ENCODE data around the gene DAND5.

GRCh38 chr19:12948612-12949362 is 20.6 kb upstream of the DAND5 start:
- no peak for TF ChIP-seq FLYWCH1 (CRISPR knock-in tag; IDR thresholded peaks at IDR 0.05)
- TF ChIP-seq JUN (CRISPR knock-in tag; IDR thresholded peaks at IDR 0.05), result no peak
- TF ChIP-seq SYNCRIP (IDR thresholded peaks at IDR 0.05; ENCODE audit: insufficient read depth, low read depth, low read length), result no peak
- no peak for TF ChIP-seq TEAD3 (CRISPR knock-in tag; optimal IDR thresholded peaks at IDR 0.05; ENCODE audit: borderline replicate concordance)
- TF ChIP-seq FOXK2 (IDR thresholded peaks at IDR 0.05), result no peak
- TF ChIP-seq SAFB2 (CRISPR knock-in tag; IDR thresholded peaks at IDR 0.05; ENCODE audit: borderline replicate concordance, low read depth), result no peak
- TF ChIP-seq ARID5B (CRISPR knock-in tag; IDR thresholded peaks at IDR 0.05), result no peak
- no peak for TF ChIP-seq CTCF (CRISPR knock-in tag; IDR thresholded peaks at IDR 0.05)
- no peak for TF ChIP-seq ZNF550 (CRISPR knock-in tag; IDR thresholded peaks at IDR 0.05; ENCODE audit: borderline replicate concordance)
- TF ChIP-seq SALL2 (CRISPR knock-in tag; IDR thresholded peaks at IDR 0.05), result no peak
- TF ChIP-seq ELF4 (CRISPR knock-in tag; IDR thresholded peaks at IDR 0.05; ENCODE audit: borderline replicate concordance), result no peak
- no peak for TF ChIP-seq RAD21 (CRISPR knock-in tag; IDR thresholded peaks at IDR 0.05)
- no peak for TF ChIP-seq HDAC6 (IDR thresholded peaks at IDR 0.05; ENCODE audit: low read depth, low read length)
- no peak for TF ChIP-seq TAF1 (CRISPR knock-in tag; IDR thresholded peaks at IDR 0.05)

Measured in HepG2 (cell line).